PC-3 (cell line): ENCODE results near the gene ARHGAP42. TPM values are rescaled to one million over a fixed set of nuclear protein-coding genes. Genes with fewer than 3 reads are reported as not detected.
"Not testable (repeated sequence)": the region's sequence is repeated elsewhere in the genome, so short reads cannot be mapped to it uniquely, and the experiment has no call there.

Experiments
- ATAC-seq: fragments of 200-7000 bp; cut with Tn5 transposase; 2 replicates; pipeline ENCODE4 v1.9.1; 2020; ENCODE audit warnings: mild to moderate bottlenecking, moderate library complexity
- BruUV-seq: library from RNA; stranded (reverse); fragments of 400-500 nt; replicated peaks from 2 replicates; lab custom pipeline; 2021; lab: Mats Ljungman, UMichigan
- CTCF ChIA-PET: fragments of 300-600 bp; sonication (Branson Sonifier 250); formaldehyde crosslinking; loops from one replicate; lab custom pipeline; 2022; ENCODE audit warnings: antibody characterized with exemption; lab: Charles Lee
- POLR2A ChIA-PET: fragments of 300-600 bp; sonication (Branson Sonifier 250); formaldehyde crosslinking; loops from one replicate; lab custom pipeline; 2022; ENCODE audit warnings: antibody characterized with exemption; ENCODE audit not compliant: unreplicated experiment; lab: Charles Lee
- DNase-seq: peaks from one replicate; pipeline ENCODE4 v3.0.0-alpha.2; 2015
- H2AFZ ChIP-seq: fragments of 300-600 bp; sonication (generic); 2 replicates; pipeline ENCODE4 v1.6.0; 2016; ENCODE audit warnings: antibody characterized with exemption, low read length
- H3F3A ChIP-seq: fragments of 300-600 bp; sonication (generic); one replicate; pipeline ENCODE4 v1.6.0; 2017; ENCODE audit warnings: antibody characterized with exemption, low read length, control low read depth, mild to moderate bottlenecking; ENCODE audit not compliant: unreplicated experiment
- H3K27ac ChIP-seq: fragments of 300-600 bp; sonication (generic); 2 replicates; pipeline ENCODE4 v1.5.1; 2016; ENCODE audit warnings: mild to moderate bottlenecking, low read length
- H3K27me3 ChIP-seq: fragments of 300-600 bp; sonication (generic); 2 replicates; pipeline ENCODE4 v1.6.1; 2016; ENCODE audit warnings: low read length, mixed read lengths
- H3K36me3 ChIP-seq: fragments of 300-600 bp; sonication (generic); 2 replicates; pipeline ENCODE4 v1.6.1; 2016; ENCODE audit warnings: low read depth, mixed run types, low read length, mixed read lengths
- H3K4me1 ChIP-seq: fragments of 300-600 bp; sonication (generic); 2 replicates; pipeline ENCODE4 v1.5.1; 2016; ENCODE audit warnings: low read length; ENCODE audit not compliant: insufficient read depth
- H3K4me2 ChIP-seq: fragments of 300-600 bp; sonication (generic); 2 replicates; pipeline ENCODE4 v1.6.0; 2016; ENCODE audit warnings: low read length
- H3K4me3 ChIP-seq: fragments of 300-600 bp; sonication (generic); 2 replicates; pipeline ENCODE4 v1.5.1; 2016; ENCODE audit warnings: mild to moderate bottlenecking, low read length, mixed read lengths
- H3K79me2 ChIP-seq: fragments of 300-600 bp; sonication (generic); 2 replicates; pipeline ENCODE4 v1.6.1; 2017; ENCODE audit warnings: low read length, mixed read lengths
- H3K9ac ChIP-seq: fragments of 300-600 bp; sonication (generic); 2 replicates; pipeline ENCODE4 v1.6.0; 2016; ENCODE audit warnings: mild to moderate bottlenecking, low read length
- H3K9me2 ChIP-seq: fragments of 300-600 bp; sonication (generic); replicated peaks from 2 replicates; pipeline ENCODE4 v1.6.1; 2016; ENCODE audit warnings: mixed run types, low read length, mixed read lengths
- H3K9me3 ChIP-seq: fragments of 300-600 bp; sonication (generic); 2 replicates; pipeline ENCODE4 v1.6.1; 2016; ENCODE audit warnings: low read length, mixed read lengths
- H4K20me1 ChIP-seq: fragments of 300-600 bp; sonication (generic); 2 replicates; pipeline ENCODE4 v1.6.1; 2016; ENCODE audit warnings: low read length, mixed read lengths
- CTCF ChIP-seq: fragments of 300-600 bp; sonication (generic); conservative IDR thresholded peaks from 2 replicates; pipeline ENCODE4 v1.5.1; 2017; ENCODE audit warnings: antibody characterized with exemption, low read depth, mild to moderate bottlenecking, low read length
- EZH2 ChIP-seq: fragments of 300-600 bp; sonication (generic); IDR thresholded peaks from one replicate; pipeline ENCODE4 v1.6.1; 2017; ENCODE audit warnings: antibody characterized with exemption, mild to moderate bottlenecking, low read length; ENCODE audit not compliant: unreplicated experiment
- EZH2phosphoT487 ChIP-seq: fragments of 300-600 bp; sonication (generic); IDR thresholded peaks from 2 replicates; pipeline ENCODE4 v1.6.1; 2018; ENCODE audit warnings: mild to moderate bottlenecking, antibody characterized with exemption, low read length, borderline replicate concordance
- intact Hi-C: fragments of 100-400 bp; cut with micrococcal nuclease; formaldehyde crosslinking; loops from 2 replicates; pipeline ENCODE4 v1.9.0; 2023
- total RNA-seq: library from RNA; depleted of rRNA; stranded (reverse); fragments of >200 nt; gene quantifications from 2 replicates; pipeline ENCODE4 v1.2.3, GENCODE V29; 2014

The ARHGAP42 gene
- total RNA-seq, 1 experiment from 2014 or later, result 12.1 TPM

- TF ChIP-seq EZH2phosphoT487, result no peak
- no peak for TF ChIP-seq CTCF
- TF ChIP-seq EZH2, result no peak
- Histone ChIP-seq H3K27ac (no peak overlapping the region), H4K20me1 (no peaks in the 10 kb centered on the region), H3K27me3 (no peaks in the 10 kb centered on the region), H3K4me2 (no peak overlapping the region), H3F3A (no peaks in the 10 kb centered on the region), H3K9ac (no peak overlapping the region), H3K9me3 (no peaks in the 10 kb centered on the region), H3K4me3 (no peak overlapping the region), H3K79me2 (no peaks in the 10 kb centered on the region), H3K9me2 (no peaks in the 10 kb centered on the region), H2AFZ (no peak overlapping the region), H3K36me3 (no peaks in the 10 kb centered on the region), H3K4me1 (no peaks in the 10 kb centered on the region)
- POLR2A ChIA-PET, result no interaction called here
- intact Hi-C loops, result no loop called here
- ATAC-seq, result no peak
- CTCF ChIA-PET, result no interaction called here
- no peak for DNase-seq
- no TSS peak for BruUV-seq
Observed at GRCh38 chr11:100647861-100648260, 39.2 kb upstream of the ARHGAP42 start.

DNA sequence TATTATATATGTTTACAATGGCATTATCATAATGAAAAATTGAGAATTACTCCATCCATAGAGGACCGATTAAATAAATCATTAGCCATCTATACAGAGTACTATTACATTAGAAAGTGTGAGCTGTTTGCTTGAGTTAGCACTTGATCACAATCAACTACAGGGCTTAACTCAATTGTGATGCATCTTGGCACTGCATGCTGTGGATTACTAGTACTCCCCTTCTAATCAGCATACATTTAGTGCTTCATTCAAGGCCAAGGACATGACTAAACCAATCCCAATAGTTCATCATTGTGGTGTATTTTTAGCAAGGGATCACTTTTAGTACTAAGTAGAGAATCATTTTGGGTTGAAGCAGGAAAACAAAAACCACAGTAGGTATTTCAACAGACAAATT, 23.5 kb upstream of the ARHGAP42 start:
- H3K27me3 ChIP-seq, result no peaks in the 10 kb centered on the region
- no peak overlapping the region for H3K4me3 ChIP-seq
- no peaks in the 10 kb centered on the region for H3K36me3 ChIP-seq
- H3K9ac ChIP-seq, result no peak overlapping the region
- H2AFZ ChIP-seq, result no peak overlapping the region
- no peaks in the 10 kb centered on the region for H3K9me3 ChIP-seq
- ChIA-PET POLR2A (no interaction called here), CTCF (no interaction called here)
- DNase-seq (no peak), ATAC-seq (no peak)
- H3K9me2 ChIP-seq, result no peaks in the 10 kb centered on the region
- no peaks in the 10 kb centered on the region for H3F3A ChIP-seq
- no peak for TF ChIP-seq CTCF
- TF ChIP-seq EZH2phosphoT487, result no peak
- no peak for TF ChIP-seq EZH2
- H3K79me2 ChIP-seq, result no peaks in the 10 kb centered on the region
- intact Hi-C loops, result no loop called here
- no peaks in the 10 kb centered on the region for H4K20me1 ChIP-seq
- no peak overlapping the region for H3K27ac ChIP-seq
- no peak overlapping the region for H3K4me2 ChIP-seq
- no TSS peak for BruUV-seq
- no peaks in the 10 kb centered on the region for H3K4me1 ChIP-seq

DNA sequence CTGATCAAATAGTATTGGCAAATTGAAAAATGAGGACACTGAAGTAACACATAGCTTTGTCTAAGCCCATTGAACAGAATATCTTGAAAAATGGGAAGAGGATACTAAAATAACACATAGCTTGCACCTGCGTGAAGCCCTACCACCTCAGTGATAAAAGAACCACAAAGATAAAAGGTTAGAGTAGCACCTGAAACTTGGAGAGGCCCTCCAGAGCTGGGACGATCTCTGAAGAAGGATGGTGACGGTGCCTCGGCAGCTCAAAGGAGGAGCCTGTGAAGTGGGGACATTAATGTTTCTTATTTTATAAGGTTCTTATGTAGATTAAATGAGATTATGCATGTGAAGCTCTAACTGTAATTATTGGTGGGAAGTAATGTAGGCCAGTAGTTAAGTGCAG, 23.1 kb upstream of the ARHGAP42 start:
- POLR2A ChIA-PET, result no interaction called here
- H3K4me3 ChIP-seq, result no peak overlapping the region
- TF ChIP-seq EZH2, result no peak
- no peak for TF ChIP-seq CTCF
- TF ChIP-seq EZH2phosphoT487, result no peak
- no TSS peak for BruUV-seq
- no peaks in the 10 kb centered on the region for H3K9me2 ChIP-seq
- H3K4me2 ChIP-seq, result no peak overlapping the region
- ATAC-seq (no peak), DNase-seq (no peak)
- H3K9me3 ChIP-seq, result no peaks in the 10 kb centered on the region
- H3K27ac ChIP-seq, result no peak overlapping the region
- CTCF ChIA-PET, result no interaction called here
- H3F3A ChIP-seq, result no peaks in the 10 kb centered on the region
- intact Hi-C loops, result no loop called here
- no peaks in the 10 kb centered on the region for H3K27me3 ChIP-seq
- no peaks in the 10 kb centered on the region for H4K20me1 ChIP-seq
- H3K79me2 ChIP-seq, result no peaks in the 10 kb centered on the region
- H3K4me1 ChIP-seq, result no peaks in the 10 kb centered on the region
- no peaks in the 10 kb centered on the region for H3K36me3 ChIP-seq
- H2AFZ ChIP-seq, result no peak overlapping the region
- no peak overlapping the region for H3K9ac ChIP-seq

- POLR2A ChIA-PET, H3K4me3 ChIP-seq, H3K9me3 ChIP-seq, H3K27me3 ChIP-seq, intact Hi-C loops, CTCF ChIA-PET, H3K4me1 ChIP-seq, H3K36me3 ChIP-seq, H3K27ac ChIP-seq, H3F3A ChIP-seq, DNase-seq, H3K9ac ChIP-seq, H3K9me2 ChIP-seq, H2AFZ ChIP-seq, ATAC-seq, BruUV-seq, H4K20me1 ChIP-seq, H3K4me2 ChIP-seq, H3K79me2 ChIP-seq: not testable (repeated sequence)
Observed at GRCh38 chr11:100666816-100667215, 20.3 kb upstream of the ARHGAP42 start.
